Measurements from ENCODE around the gene KIAA0513.

- no peak for TF ChIP-seq SIN3A (IDR thresholded peaks at IDR 0.05; ENCODE audit: borderline replicate concordance, insufficient read depth, low read depth, low read length)
- no peak for TF ChIP-seq CTCF (IDR thresholded peaks at IDR 0.05)
Observed at GRCh38 chr16:85029408-85029784, 1.8 kb downstream of the KIAA0513 start.
